ENCODE data around the gene TAX1BP3. TPM values are rescaled to one million over a fixed set of nuclear protein-coding genes. Genes with fewer than 3 reads are reported as not detected.

The TAX1BP3 gene
- total and polyA plus RNA-seq, 2 of the 13 experiments (the other 11 are each of a cell fraction or from before 2014, with no cell fraction given) = 16.7 to 45.1 TPM

GRCh38 chr17:3635474-3636153 is 32.8 kb downstream of the TAX1BP3 start (continued):
- TF ChIP-seq, protein P1, sequence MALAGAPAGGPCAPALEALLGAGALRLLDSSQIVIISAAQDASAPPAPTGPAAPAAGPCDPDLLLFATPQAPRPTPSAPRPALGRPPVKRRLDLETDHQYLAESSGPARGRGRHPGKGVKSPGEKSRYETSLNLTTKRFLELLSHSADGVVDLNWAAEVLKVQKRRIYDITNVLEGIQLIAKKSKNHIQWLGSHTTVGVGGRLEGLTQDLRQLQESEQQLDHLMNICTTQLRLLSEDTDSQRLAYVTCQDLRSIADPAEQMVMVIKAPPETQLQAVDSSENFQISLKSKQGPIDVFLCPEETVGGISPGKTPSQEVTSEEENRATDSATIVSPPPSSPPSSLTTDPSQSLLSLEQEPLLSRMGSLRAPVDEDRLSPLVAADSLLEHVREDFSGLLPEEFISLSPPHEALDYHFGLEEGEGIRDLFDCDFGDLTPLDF (CRISPR knock-in tag; IDR thresholded peaks at IDR 0.05) = no peak
- TF ChIP-seq ZFX (CRISPR knock-in tag; IDR thresholded peaks at IDR 0.05; ENCODE audit: low read depth) = peak; percentile 76
- TF ChIP-seq, protein P2, sequence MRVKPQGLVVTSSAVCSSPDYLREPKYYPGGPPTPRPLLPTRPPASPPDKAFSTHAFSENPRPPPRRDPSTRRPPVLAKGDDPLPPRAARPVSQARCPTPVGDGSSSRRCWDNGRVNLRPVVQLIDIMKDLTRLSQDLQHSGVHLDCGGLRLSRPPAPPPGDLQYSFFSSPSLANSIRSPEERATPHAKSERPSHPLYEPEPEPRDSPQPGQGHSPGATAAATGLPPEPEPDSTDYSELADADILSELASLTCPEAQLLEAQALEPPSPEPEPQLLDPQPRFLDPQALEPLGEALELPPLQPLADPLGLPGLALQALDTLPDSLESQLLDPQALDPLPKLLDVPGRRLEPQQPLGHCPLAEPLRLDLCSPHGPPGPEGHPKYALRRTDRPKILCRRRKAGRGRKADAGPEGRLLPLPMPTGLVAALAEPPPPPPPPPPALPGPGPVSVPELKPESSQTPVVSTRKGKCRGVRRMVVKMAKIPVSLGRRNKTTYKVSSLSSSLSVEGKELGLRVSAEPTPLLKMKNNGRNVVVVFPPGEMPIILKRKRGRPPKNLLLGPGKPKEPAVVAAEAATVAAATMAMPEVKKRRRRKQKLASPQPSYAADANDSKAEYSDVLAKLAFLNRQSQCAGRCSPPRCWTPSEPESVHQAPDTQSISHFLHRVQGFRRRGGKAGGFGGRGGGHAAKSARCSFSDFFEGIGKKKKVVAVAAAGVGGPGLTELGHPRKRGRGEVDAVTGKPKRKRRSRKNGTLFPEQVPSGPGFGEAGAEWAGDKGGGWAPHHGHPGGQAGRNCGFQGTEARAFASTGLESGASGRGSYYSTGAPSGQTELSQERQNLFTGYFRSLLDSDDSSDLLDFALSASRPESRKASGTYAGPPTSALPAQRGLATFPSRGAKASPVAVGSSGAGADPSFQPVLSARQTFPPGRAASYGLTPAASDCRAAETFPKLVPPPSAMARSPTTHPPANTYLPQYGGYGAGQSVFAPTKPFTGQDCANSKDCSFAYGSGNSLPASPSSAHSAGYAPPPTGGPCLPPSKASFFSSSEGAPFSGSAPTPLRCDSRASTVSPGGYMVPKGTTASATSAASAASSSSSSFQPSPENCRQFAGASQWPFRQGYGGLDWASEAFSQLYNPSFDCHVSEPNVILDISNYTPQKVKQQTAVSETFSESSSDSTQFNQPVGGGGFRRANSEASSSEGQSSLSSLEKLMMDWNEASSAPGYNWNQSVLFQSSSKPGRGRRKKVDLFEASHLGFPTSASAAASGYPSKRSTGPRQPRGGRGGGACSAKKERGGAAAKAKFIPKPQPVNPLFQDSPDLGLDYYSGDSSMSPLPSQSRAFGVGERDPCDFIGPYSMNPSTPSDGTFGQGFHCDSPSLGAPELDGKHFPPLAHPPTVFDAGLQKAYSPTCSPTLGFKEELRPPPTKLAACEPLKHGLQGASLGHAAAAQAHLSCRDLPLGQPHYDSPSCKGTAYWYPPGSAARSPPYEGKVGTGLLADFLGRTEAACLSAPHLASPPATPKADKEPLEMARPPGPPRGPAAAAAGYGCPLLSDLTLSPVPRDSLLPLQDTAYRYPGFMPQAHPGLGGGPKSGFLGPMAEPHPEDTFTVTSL (CRISPR knock-in tag; IDR thresholded peaks at IDR 0.05; ENCODE audit: borderline replicate concordance) = no peak
- TF ChIP-seq NCOA1 (CRISPR knock-in tag; IDR thresholded peaks at IDR 0.05) = no peak
- TF ChIP-seq SRSF9 (IDR thresholded peaks at IDR 0.05; ENCODE audit: borderline replicate concordance, insufficient read depth, low read depth, low read length, poor library complexity, severe bottlenecking) = no peak
- no peak for TF ChIP-seq E2F5 (CRISPR knock-in tag; conservative IDR thresholded peaks at IDR 0.05)
- TF ChIP-seq ZBTB39 (CRISPR knock-in tag; IDR thresholded peaks at IDR 0.05) = peak; percentile 78; the same call in 1 of the 2 replicates
- no peak for TF ChIP-seq THAP7 (CRISPR knock-in tag; IDR thresholded peaks at IDR 0.05)
- no peak for TF ChIP-seq ZNF781 (CRISPR knock-in tag; IDR thresholded peaks at IDR 0.05; ENCODE audit: borderline replicate concordance, not compliant biosample characterization)
- TF ChIP-seq ZNF530 (CRISPR knock-in tag; IDR thresholded peaks at IDR 0.05; ENCODE audit: low read depth) = no peak
- no peak for TF ChIP-seq SMC3 (IDR thresholded peaks at IDR 0.05; ENCODE audit: low read length)
- TF ChIP-seq ZNF746 (CRISPR knock-in tag; IDR thresholded peaks at IDR 0.05) = no peak; the same call in 1 of the 2 replicates
